Coronary artery (tissue), 2 donors: ENCODE data around the gene AMFR.

Experiments
- DNase-seq: peaks from one replicate; pipeline ENCODE4 v3.0.0-alpha.2; 2017; ENCODE audit warnings: low spot score
- H3K27ac ChIP-seq, 2 donors: fragments of 200-600 bp; sonication (generic); one replicate each; pipeline ENCODE4 v1.5.1; 2016 to 2019
- H3K4me3 ChIP-seq: fragments of 200-600 bp; sonication (generic); 2 replicates; pipeline ENCODE4 v1.5.1; 2016; ENCODE audit warnings: mild to moderate bottlenecking, moderate library complexity
- TF ChIP-seq, protein P1 (sequence below): fragments of 200-600 bp; sonication (generic); IDR thresholded peaks from one replicate; pipeline ENCODE4 v1.5.1; 2019; ENCODE audit warnings: antibody characterized with exemption

The AMFR gene

DNA sequence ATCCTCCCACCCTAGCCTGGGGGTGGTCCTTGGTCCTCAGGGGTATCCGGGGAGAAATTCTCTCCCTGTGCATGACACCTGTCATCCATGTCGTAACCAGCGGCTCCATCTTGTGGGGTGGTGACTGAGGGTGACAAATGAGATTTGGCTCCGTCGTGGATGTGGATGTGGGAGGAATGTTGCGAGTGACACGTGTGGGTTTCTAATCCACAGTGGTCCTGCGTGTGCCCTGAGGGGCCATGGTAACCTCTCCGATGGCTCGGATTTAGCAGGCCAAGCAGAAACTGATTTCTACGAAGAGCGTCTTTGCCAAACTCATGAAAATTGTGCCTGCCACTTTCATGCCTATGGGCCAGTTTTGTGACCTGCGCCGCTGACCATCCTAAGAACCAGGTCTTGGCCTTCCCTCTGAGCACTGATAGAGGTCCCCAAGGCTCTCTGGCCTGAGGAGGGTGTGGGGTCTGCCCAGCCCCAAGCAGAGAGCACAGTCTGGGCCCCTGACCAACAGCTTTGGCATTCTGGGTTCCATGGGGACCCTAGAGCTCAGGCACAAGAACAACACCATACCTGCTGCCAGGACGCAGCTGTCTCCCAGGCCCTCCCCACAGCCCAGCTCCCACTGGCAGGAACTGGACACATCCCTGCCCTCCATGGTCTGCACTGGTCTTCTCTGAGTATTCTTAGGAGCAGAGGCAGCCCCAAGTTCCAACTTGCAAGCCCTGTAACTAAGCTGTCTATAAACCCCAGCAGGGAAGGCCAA, 79.0 kb downstream of the AMFR start:
- Histone ChIP-seq H3K4me3 (no peak overlapping the region), H3K27ac (no peak overlapping the region)
- TF ChIP-seq, protein P1, sequence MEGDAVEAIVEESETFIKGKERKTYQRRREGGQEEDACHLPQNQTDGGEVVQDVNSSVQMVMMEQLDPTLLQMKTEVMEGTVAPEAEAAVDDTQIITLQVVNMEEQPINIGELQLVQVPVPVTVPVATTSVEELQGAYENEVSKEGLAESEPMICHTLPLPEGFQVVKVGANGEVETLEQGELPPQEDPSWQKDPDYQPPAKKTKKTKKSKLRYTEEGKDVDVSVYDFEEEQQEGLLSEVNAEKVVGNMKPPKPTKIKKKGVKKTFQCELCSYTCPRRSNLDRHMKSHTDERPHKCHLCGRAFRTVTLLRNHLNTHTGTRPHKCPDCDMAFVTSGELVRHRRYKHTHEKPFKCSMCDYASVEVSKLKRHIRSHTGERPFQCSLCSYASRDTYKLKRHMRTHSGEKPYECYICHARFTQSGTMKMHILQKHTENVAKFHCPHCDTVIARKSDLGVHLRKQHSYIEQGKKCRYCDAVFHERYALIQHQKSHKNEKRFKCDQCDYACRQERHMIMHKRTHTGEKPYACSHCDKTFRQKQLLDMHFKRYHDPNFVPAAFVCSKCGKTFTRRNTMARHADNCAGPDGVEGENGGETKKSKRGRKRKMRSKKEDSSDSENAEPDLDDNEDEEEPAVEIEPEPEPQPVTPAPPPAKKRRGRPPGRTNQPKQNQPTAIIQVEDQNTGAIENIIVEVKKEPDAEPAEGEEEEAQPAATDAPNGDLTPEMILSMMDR: no peak
- DNase-seq: no peak

DNA sequence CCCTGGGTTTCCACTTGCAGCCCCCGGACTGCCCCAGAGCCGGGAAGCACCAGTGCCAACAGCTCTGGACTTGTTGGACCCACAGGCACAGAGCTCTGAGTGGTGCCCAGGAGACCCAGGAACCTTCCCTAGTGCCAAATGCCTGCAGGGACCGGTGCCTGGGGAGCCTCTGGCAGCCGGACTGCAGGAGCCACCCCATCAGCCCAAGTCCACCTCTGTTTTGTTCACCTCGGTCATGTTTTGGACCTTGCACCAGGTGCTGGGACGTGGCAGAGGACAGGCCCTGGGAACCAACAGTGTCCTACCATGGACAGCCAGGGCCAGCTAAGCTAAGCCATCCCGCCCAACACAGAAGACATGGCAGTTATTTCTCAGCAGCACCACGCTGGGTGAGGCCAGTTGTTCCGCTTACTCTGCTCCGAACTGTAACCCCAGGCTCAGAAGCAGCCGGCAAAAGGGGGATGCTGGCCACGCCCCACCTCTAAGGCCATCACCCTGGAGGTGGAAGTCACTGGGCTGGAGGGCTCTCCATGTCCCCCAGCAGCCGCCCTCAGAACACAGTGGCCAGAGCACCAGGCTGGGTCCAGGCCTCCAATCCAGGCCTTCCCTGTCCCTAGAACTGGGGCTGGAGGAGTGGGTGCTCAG, 79.8 kb downstream of the AMFR start:
- Histone ChIP-seq H3K4me3 (no peak overlapping the region), H3K27ac (no peak overlapping the region)
- TF ChIP-seq, protein P1: no peak
- no peak for DNase-seq

DNA sequence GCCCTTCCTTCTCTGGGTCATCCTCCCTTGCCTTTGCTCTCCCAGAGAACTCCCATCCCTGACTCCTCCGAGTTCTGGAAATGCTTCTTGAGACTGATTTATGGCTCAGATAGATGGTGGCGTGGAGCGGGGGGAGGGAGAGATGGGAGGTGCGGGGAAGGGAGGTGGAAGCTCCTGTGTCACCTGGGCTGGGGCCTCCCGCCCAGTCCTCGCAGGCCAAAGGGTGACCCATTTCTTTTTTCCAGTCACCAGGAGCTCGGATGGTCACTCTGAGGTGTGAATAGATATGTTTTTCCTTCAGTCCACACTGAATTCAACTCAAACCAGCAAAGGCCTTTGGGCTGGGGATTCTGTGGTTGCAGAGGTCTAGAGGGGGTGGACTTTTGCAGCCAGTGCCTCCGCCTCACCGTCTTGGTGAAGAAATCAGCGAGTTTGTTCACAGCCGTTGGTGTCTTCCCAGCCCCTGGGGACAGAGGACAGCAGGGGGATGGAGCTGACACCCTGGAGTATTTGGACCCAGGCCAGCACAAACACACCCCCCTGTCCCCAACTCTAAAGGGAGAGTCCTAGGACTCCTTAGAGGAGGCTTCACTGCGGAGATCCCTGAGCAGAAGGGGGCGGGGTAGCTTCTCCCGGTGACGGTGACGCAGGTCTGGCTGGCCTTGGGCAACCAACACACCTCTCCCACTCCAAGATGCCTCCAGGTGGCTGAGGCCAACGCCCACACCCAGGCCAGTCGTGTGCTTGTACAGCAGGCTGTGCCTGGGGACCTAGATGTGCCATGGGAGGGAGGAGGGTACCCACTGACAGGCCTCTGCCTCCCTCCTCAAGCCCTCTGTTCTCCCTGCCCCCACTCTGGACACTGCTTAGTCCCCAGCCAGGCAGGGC, 80.6 kb downstream of the AMFR start:
- H3K27ac ChIP-seq: no peak overlapping the region

DNA sequence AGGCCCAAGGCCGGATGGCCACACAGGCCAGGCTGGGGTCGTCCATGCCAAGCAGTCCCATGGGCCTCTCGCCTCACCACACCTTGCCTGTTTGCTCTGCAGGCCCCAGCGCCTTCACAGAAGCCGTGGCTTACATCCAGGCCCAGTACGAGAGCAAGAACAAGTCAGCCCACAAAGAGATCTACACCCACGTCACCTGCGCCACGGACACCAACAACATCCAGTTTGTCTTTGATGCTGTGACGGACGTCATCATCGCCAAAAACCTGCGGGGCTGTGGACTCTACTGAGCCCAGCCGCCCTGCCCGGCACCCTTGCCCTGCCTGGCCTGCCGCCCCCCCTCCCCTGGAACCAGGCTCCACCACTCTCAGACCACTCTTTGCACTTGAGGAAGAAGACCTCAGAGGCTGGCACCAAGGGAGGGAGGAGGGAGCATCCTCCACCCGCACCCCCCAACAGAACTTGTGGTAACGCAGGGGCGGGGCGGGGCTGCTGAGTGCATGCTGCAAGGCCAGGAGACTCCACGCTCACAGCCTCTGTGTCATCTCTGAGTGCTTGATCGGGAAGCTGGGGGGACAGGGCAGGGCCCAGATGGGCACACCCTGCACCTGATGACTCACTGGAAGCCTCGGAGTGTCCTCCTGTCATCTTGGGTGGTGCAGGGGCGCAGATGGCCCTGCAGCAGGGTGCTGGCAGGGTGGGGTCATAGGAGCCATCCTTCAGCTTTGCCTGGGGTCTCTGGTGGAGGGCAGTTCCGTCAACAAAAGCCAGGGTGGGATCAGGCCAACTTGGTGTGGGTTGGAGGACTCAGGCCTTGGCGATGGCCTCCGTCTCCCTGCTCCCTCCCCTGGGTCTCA, 81.5 kb downstream of the AMFR start:
- H3K27ac ChIP-seq: no peak overlapping the region
- TF ChIP-seq, protein P1: no peak
- DNase-seq: no peak

More for the DNA sequence above, 80.6 kb downstream of the AMFR start:
- TF ChIP-seq, protein P1: no peak
- H3K4me3 ChIP-seq: no peak overlapping the region
- DNase-seq: no peak

DNA sequence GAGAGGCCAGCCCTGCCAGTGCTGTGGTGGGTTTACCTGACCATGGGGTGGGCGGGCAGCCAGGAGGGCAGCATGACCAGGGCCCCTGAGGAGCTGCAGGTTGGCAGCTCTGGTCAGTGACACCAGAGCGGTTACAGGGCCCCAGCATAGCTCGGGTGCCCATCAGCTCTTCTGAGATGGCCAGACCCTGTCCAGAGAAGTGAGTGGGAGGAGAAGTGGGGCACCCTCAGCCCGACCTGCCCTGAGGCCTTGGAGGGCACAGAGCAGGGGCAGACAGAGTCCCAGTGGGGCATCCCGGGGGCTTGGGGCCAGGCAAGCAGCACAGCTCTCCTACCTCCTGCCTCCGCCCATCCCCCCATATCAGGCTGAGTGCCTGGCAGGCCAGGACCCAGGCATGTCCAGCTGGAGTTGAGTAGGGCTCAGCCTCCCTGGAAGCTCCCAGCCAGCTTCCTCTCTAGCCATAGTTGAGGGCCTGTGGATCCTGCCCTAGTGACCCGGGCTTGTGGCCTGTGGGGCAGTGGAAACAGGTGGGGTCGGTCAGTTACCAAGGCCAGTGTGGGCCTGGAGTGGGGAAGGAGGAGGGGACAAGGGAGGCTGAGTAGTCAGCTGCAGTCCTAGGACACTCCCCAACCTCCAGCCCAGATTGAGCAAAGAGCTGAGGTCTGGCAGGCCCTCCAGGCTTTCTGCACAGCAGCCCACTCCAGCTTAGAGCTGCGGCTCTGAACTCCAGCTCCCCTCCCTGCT, 83.5 kb downstream of the AMFR start:
- TF ChIP-seq, protein P1: no peak
- no peak for DNase-seq
- no peak overlapping the region for H3K4me3 ChIP-seq
- H3K27ac ChIP-seq: no peak overlapping the region

More for the DNA sequence above, 81.5 kb downstream of the AMFR start:
- no peak overlapping the region for H3K4me3 ChIP-seq
